ENCODE data around the gene RAB11FIP4.

Gene RAB11FIP4

DNA sequence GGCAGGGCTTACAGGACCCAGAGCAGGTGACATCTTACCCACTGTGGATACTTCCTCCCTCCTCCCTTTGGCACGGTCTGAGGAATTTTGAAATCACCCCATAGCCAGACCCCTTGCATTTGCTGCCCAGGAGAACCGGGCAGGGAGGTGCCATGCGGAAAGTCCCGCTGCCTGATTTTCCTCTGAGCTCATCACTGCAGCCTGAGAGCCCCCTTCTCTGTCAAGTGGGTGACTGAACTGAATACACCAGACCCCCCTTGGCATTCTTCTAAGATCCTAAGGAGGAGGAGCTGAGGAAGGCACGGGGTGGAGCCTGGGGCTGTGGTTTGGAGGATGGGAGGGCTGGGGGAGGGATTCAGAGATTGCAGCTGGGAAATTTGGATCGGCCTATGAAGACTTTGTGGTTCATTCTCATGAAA, 173.4 kb downstream of the RAB11FIP4 start:
- Histone ChIP-seq H3K4me1 (ENCODE audit: control insufficient read depth, low read length) (peaks cover 9% of the 10 kb centered on the region), H3K4me2 (ENCODE audit: low read length) (no peak overlapping the region), H3K79me2 (ENCODE audit: control insufficient read depth, low read length) (no peaks in the 10 kb centered on the region), H3K27ac (ENCODE audit: low read depth, low read length) (no peak overlapping the region), H3K4me3 (ENCODE audit: low read length) (no peak overlapping the region), H3K9me3 (ENCODE audit: control insufficient read depth, insufficient read depth, low read length) (no peaks in the 10 kb centered on the region), H4K20me1 (ENCODE audit: control insufficient read depth, insufficient read depth, low read depth, low read length) (no peaks in the 10 kb centered on the region), H3K36me3 (ENCODE audit: control insufficient read depth, low read length) (no peaks in the 10 kb centered on the region), H3K27me3 (ENCODE audit: control insufficient read depth, low read length) (0 out of 2 replicates have a peak, but pooled peaks cover 2% of the 10 kb centered on the region), H3F3A (ENCODE audit: control insufficient read depth, insufficient read depth) (no peaks in the 10 kb centered on the region), H3K9me2 (replicated peaks; ENCODE audit: control insufficient read depth, low read length) (no peaks in the 10 kb centered on the region)
- TF ChIP-seq, protein P1, sequence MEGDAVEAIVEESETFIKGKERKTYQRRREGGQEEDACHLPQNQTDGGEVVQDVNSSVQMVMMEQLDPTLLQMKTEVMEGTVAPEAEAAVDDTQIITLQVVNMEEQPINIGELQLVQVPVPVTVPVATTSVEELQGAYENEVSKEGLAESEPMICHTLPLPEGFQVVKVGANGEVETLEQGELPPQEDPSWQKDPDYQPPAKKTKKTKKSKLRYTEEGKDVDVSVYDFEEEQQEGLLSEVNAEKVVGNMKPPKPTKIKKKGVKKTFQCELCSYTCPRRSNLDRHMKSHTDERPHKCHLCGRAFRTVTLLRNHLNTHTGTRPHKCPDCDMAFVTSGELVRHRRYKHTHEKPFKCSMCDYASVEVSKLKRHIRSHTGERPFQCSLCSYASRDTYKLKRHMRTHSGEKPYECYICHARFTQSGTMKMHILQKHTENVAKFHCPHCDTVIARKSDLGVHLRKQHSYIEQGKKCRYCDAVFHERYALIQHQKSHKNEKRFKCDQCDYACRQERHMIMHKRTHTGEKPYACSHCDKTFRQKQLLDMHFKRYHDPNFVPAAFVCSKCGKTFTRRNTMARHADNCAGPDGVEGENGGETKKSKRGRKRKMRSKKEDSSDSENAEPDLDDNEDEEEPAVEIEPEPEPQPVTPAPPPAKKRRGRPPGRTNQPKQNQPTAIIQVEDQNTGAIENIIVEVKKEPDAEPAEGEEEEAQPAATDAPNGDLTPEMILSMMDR (IDR thresholded peaks at IDR 0.05; ENCODE audit: low read depth, low read length, poor library complexity, severe bottlenecking), result no peak
- TF ChIP-seq EZH2phosphoT487 (IDR thresholded peaks at IDR 0.05; ENCODE audit: borderline replicate concordance, low read length), result no peak

DNA sequence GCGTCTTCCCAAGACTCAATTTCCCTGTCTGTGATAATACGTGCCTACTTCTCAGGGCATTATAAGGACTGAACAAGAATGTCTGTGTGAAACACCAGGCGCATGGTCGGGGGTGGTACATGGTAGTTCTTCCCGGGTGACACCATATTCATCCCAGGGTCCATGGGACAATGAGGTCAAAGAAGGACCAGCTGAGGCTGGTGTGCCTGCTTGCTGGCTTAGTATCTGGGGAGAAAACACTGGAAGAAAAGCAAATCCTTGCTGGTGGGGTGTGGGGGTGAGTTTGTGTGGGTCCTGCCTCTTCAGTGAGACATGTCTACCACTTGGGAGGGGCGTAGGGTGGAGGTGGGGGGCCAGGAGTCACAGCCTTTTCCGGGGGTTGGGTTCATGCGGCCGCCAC, 174.2 kb downstream of the RAB11FIP4 start:
- H4K20me1 ChIP-seq (ENCODE audit: control insufficient read depth, insufficient read depth, low read depth, low read length), result no peaks in the 10 kb centered on the region
- H3F3A ChIP-seq (ENCODE audit: control insufficient read depth, insufficient read depth), result no peaks in the 10 kb centered on the region
- H3K9me3 ChIP-seq (ENCODE audit: control insufficient read depth, insufficient read depth, low read length), result no peaks in the 10 kb centered on the region
- no peak overlapping the region for H3K4me2 ChIP-seq (ENCODE audit: low read length)
- no peak overlapping the region for H3K4me3 ChIP-seq (ENCODE audit: low read length)
- H3K4me1 ChIP-seq (ENCODE audit: control insufficient read depth, low read length), result peaks cover 9% of the 10 kb centered on the region
- H3K79me2 ChIP-seq (ENCODE audit: control insufficient read depth, low read length), result no peaks in the 10 kb centered on the region
- H3K36me3 ChIP-seq (ENCODE audit: control insufficient read depth, low read length), result no peaks in the 10 kb centered on the region
- no peak overlapping the region for H3K27ac ChIP-seq (ENCODE audit: low read depth, low read length)
- TF ChIP-seq, protein P1 (IDR thresholded peaks at IDR 0.05; ENCODE audit: low read depth, low read length, poor library complexity, severe bottlenecking), result no peak
- no peak for TF ChIP-seq EZH2phosphoT487 (IDR thresholded peaks at IDR 0.05; ENCODE audit: borderline replicate concordance, low read length)
- H3K27me3 ChIP-seq (ENCODE audit: control insufficient read depth, low read length), result 0 out of 2 replicates have a peak, but pooled peaks cover 2% of the 10 kb centered on the region
- H3K9me2 ChIP-seq (replicated peaks; ENCODE audit: control insufficient read depth, low read length), result no peaks in the 10 kb centered on the region

DNA sequence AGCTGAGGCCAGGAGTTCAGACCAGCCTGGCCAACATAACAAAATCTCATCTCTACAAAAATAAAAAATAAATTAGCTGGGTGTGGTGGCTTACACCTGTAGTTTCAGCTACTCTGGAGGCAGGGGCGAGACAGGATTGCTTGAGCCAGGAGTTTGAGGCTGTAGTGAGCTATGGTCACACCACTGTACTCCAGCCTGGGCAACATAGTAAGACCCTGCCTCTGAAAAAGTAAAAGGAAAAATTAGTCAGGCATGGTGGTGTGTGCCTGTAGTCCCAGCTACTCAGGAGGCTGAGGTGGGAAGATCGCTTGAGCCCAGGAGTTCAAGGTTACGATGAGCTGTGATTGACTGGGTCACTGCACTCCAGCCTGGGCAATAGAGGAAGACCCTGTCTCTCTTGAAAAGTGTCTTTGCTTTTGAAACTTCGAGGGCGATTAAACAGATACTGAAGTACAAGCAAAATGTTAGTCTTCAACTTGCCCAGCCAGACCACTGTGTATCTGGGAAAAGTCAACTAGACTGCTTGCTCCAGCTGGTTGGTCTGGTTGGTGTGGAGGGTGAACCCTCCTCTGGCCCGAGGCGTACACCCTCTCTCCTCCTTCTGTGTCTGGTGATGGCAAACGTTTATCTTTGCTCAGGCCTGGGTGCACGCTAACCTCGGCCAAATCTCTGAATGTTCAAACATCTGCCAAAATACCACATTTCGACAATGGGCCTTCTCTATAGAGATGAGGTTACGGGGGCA, 174.9 kb downstream of the RAB11FIP4 start:
- Histone ChIP-seq H3F3A (ENCODE audit: control insufficient read depth, insufficient read depth) (no peaks in the 10 kb centered on the region), H3K9me3 (ENCODE audit: control insufficient read depth, insufficient read depth, low read length) (no peaks in the 10 kb centered on the region), H3K27me3 (ENCODE audit: control insufficient read depth, low read length) (no peaks in the 10 kb centered on the region), H3K36me3 (ENCODE audit: control insufficient read depth, low read length) (no peaks in the 10 kb centered on the region), H3K27ac (ENCODE audit: low read depth, low read length) (no peak overlapping the region), H4K20me1 (ENCODE audit: control insufficient read depth, insufficient read depth, low read depth, low read length) (no peaks in the 10 kb centered on the region), H3K4me1 (ENCODE audit: control insufficient read depth, low read length) (peaks cover 7% of the 10 kb centered on the region), H3K9me2 (replicated peaks; ENCODE audit: control insufficient read depth, low read length) (no peaks in the 10 kb centered on the region), H3K4me2 (ENCODE audit: low read length) (no peak overlapping the region), H3K4me3 (ENCODE audit: low read length) (no peak overlapping the region), H3K79me2 (ENCODE audit: control insufficient read depth, low read length) (no peaks in the 10 kb centered on the region)
- no peak for TF ChIP-seq EZH2phosphoT487 (IDR thresholded peaks at IDR 0.05; ENCODE audit: borderline replicate concordance, low read length)
- TF ChIP-seq, protein P1 (IDR thresholded peaks at IDR 0.05; ENCODE audit: low read depth, low read length, poor library complexity, severe bottlenecking), result no peak
